ENCODE measurements around the gene PPP1R8.

DNA sequence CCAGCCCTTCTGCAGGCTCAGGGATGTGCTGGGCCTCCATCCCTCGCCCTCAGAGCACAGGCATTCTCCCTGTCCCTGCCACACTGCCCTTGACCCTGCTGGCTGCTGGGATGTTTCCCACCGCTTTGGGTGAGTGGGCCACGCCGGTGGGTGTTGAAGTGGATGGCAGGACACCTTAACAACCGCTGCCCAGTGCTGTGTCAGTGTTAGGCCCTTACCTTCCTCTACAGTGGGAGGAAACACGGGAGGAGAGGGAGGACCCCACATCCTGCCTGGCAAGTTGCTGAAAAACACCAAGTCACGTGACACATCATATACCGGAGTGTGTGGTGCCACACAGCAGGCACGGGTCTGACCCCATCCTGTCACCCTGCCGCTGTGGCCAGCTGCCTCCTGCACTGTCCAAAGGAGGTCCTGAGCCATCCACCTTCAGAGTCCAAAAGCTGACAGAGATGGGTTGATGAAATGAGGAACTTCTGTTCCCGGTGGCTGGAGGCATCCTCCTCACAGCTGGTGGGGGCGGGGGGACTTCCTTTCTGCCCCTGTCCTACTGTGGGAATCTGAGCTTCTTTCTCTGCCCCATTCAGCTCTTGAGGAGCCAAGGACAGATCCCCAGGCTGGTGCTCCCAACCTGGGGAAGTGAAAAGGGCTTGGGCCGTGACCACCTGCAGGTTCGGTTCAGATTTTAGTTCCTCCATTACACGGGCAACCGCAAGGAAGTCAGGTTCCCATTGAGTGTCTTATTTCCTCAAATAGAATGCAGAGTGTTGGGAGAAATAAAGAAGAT lies 38.5 kb downstream of the PPP1R8 start:
- TF ChIP-seq CTCF (IDR thresholded peaks at IDR 0.05) = no peak
- no peak for TF ChIP-seq PRRX2 (CRISPR knock-in tag; IDR thresholded peaks at IDR 0.05)

Measured in WTC11 (cell line).